ENCODE results near the gene GARIN5B.

DNA sequence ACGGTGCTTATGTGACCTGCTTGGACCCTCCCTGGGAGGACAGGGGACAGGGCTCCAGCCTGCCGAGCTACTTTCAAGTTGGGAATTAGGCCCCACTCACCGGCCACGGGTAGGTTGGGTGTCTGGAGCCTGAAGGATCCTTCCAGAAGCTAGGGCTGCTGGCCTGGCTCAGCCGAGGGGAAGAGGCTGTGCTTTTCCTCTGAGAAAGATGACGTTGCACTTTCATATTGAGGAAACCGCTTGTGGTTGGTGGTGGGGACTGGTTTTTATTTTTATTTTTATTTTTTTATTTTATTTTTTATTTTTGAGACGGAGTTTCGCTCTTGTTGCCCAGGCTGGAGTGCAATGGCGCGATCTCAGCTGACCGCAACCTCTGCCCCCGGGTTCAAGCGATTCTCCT, 37.9 kb downstream of the GARIN5B start, which contains the start of gene TMEM150B:
- TF ChIP-seq CTCF (conservative IDR thresholded peaks at IDR 0.05) (no peak), EZH2 (IDR thresholded peaks at IDR 0.05; ENCODE audit: low read depth) (no peak)
